ENCODE data around the gene ANKRD11. TPM values are rescaled to one million over a fixed set of nuclear protein-coding genes. Genes with fewer than 3 reads are reported as not detected.

Gene ANKRD11
- total RNA-seq, result 100 to 1,000 TPM in 2 of 4 donors, 10 to 100 TPM in 2; 67.0 to 107 (median 88.9) TPM

GRCh38 chr16:89490439-89491237, at the start of gene ANKRD11:
TSS of gene ANKRD11 (minus strand) at chr16:89490561. CDS start at chr16:89317019, 173,542 bp downstream.
- peaks cover 2 to 55% (median 21%) of the 10 kb centered on the region in 3 donors for H3K4me1 ChIP-seq
- peak within 1 kb of the TSS; percentile 95 to 100 (median 99) for H3K27ac ChIP-seq
- peaks cover 0 to 10% of the 10 kb centered on the region in 2 donors for H3K36me3 ChIP-seq
- H3K4me3 ChIP-seq, result peak within 1 kb of the TSS; percentile 86 to 89
- no peaks in the 10 kb centered on the region for H3K27me3 ChIP-seq
- no peaks in the 10 kb centered on the region for H3K9me3 ChIP-seq
- 0% methylated on average over 10 of the region's 96 CpGs; no CpG with 5 or more reads in 1 of the 2 donors for WGBS, 2 donors (ENCODE audit: low coverage in 1 of 2)
- TF ChIP-seq POLR2AphosphoS5 (IDR thresholded peaks at IDR 0.05) (peak; percentile 70), CTCF (IDR thresholded peaks at IDR 0.05) (peak in 2 of 4 experiments; percentile 20 to 23), EP300 (IDR thresholded peaks at IDR 0.05) (no peak), POLR2A (IDR thresholded peaks at IDR 0.05) (peak; percentile 94 to 95)
- ATAC-seq, result peak; percentile 98

DNA sequence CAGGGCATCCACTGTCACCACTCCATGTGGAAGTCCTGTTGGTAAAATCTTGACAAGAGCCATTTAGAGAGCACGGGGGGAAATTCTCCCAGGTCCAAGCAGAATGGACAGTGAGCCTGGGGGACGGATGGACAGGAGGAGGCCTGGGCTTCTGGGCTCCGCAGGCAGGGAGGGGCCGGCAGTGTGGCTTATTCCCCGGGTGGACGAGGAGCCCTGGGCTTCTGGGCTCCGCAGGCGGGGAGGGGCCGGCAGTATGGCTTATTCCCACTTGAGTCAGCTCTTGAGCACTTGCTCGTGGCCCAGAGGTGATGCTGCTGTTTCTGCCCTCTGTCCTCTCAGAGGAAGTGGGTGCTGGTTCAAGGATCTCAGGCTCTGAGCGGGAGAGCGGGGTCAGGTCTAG, 47.9 kb upstream of the ANKRD11 start:
- no CpG with 5 or more reads among the region's 12 CpGs for WGBS, 2 donors (ENCODE audit: low coverage in 1 of 2)
- ATAC-seq, result no peak
- H3K36me3 ChIP-seq, result peaks cover 0 to 75% of the 10 kb centered on the region in 2 donors

GRCh38 chr16:89537549-89537925, 47.2 kb upstream of the ANKRD11 start:
- WGBS, 2 donors (ENCODE audit: low coverage in 1 of 2), result 95% methylated on average over 2 of the region's 7 CpGs; no CpG with 5 or more reads in 1 of the 2 donors
- no peak overlapping the region for H3K4me3 ChIP-seq
- no peak overlapping the region for H3K27ac ChIP-seq
- H3K36me3 ChIP-seq, result peaks cover 0 to 81% of the 10 kb centered on the region in 2 donors
- TF ChIP-seq POLR2AphosphoS5 (IDR thresholded peaks at IDR 0.05) (no peak), CTCF (IDR thresholded peaks at IDR 0.05) (no peak), EP300 (IDR thresholded peaks at IDR 0.05) (no peak), POLR2A (IDR thresholded peaks at IDR 0.05) (no peak)
- H3K9me3 ChIP-seq, result no peaks in the 10 kb centered on the region
- peaks cover 0 to 22% (median 0%) of the 10 kb centered on the region in 3 donors for H3K4me1 ChIP-seq
- no peaks in the 10 kb centered on the region for H3K27me3 ChIP-seq
- ATAC-seq, result no peak

More for the DNA sequence above, 47.9 kb upstream of the ANKRD11 start:
- Histone ChIP-seq H3K9me3 (no peaks in the 10 kb centered on the region), H3K27ac (no peak overlapping the region), H3K4me3 (no peak overlapping the region), H3K27me3 (no peaks in the 10 kb centered on the region), H3K4me1 (peaks cover 0 to 23% (median 0%) of the 10 kb centered on the region in 3 donors)
- no peak for TF ChIP-seq POLR2AphosphoS5 (IDR thresholded peaks at IDR 0.05)
- no peak for TF ChIP-seq POLR2A (IDR thresholded peaks at IDR 0.05)
- TF ChIP-seq EP300 (IDR thresholded peaks at IDR 0.05), result no peak
- TF ChIP-seq CTCF (IDR thresholded peaks at IDR 0.05), result no peak

- H3K27ac ChIP-seq, result no peak overlapping the region
- H3K36me3 ChIP-seq, result peaks cover 0 to 81% of the 10 kb centered on the region in 2 donors
- H3K9me3 ChIP-seq, result no peaks in the 10 kb centered on the region
- H3K4me3 ChIP-seq, result no peak overlapping the region
- peak; percentile 7 for ATAC-seq
- H3K27me3 ChIP-seq, result no peaks in the 10 kb centered on the region
- peaks cover 0 to 17% (median 0%) of the 10 kb centered on the region in 3 donors for H3K4me1 ChIP-seq
- 85% methylated on average over 5 of the region's 36 CpGs; no CpG with 5 or more reads in 1 of the 2 donors for WGBS, 2 donors (ENCODE audit: low coverage in 1 of 2)
- no peak for TF ChIP-seq POLR2AphosphoS5 (IDR thresholded peaks at IDR 0.05)
- no peak for TF ChIP-seq POLR2A (IDR thresholded peaks at IDR 0.05)
- no peak for TF ChIP-seq EP300 (IDR thresholded peaks at IDR 0.05)
Measured at GRCh38 chr16:89536886-89537548, 46.7 kb upstream of the ANKRD11 start.

GRCh38 chr16:89536371-89536770, 46.0 kb upstream of the ANKRD11 start:
- WGBS, 2 donors (ENCODE audit: low coverage in 1 of 2), result 94% methylated on average over 17 of the region's 24 CpGs; no CpG with 5 or more reads in 1 of the 2 donors
- ATAC-seq, result no peak
- Histone ChIP-seq H3K27me3 (no peaks in the 10 kb centered on the region), H3K9me3 (no peaks in the 10 kb centered on the region), H3K27ac (no peak overlapping the region), H3K36me3 (peaks cover 0 to 81% of the 10 kb centered on the region in 2 donors), H3K4me1 (peaks cover 0 to 11% (median 0%) of the 10 kb centered on the region in 3 donors), H3K4me3 (no peak overlapping the region)
- no peak for TF ChIP-seq EP300 (IDR thresholded peaks at IDR 0.05)
- TF ChIP-seq POLR2A (IDR thresholded peaks at IDR 0.05), result no peak
- no peak for TF ChIP-seq CTCF (IDR thresholded peaks at IDR 0.05)
- no peak for TF ChIP-seq POLR2AphosphoS5 (IDR thresholded peaks at IDR 0.05)
